Renal pelvis (tissue), 4 donors: ENCODE data around the gene PMAIP1. TPM values are rescaled to one million over a fixed set of nuclear protein-coding genes. Genes with fewer than 3 reads are reported as not detected.

Experiments
- DNase-seq: peaks from one replicate; pipeline ENCODE4 v3.0.0-alpha.2; 2013
- polyA plus RNA-seq, 3 donors: library from polyadenylated mRNA; unstranded; fragments of 120-200 nt; gene quantifications; one replicate each; pipeline ENCODE4 v1.2.1, GENCODE V29; 2013; ENCODE audit not compliant: insufficient read length in 3 of 3

PMAIP1 gene
- polyA plus RNA-seq, 3 donors = 3.1 to 3.5 (median 3.5) TPM

GRCh38 chr18:59910967-59911366 lies 11.2 kb downstream of the PMAIP1 start:
- DNase-seq = no peak

GRCh38 chr18:59911600-59911999 lies 11.8 kb downstream of the PMAIP1 start:
- DNase-seq = no peak

DNA sequence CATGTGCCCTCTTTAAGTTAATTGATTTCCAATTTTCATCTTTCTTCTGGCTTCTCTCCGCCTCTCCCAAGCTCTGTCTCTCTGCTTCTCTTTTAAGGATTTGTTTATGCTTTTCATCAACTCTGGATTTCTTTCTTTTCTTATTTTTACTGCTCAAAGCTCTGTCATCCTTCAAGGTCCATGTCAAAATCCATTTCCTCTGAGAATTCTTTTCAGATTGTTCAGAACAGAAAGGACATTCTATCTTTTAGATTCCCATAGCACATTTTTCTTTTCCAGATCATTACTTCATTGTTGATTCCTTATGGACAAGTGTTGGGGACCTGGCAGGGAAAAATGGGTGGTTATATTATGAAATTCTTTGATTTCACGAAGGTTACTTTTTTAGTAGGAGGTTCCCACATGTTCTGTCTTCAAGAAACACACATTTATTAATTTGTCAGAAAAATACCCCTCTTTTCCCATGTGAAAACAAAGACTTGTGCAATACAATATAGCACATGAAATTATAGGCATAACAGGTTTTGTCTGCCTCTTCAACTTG lies 12.3 kb downstream of the PMAIP1 start:
- DNase-seq = no peak

DNA sequence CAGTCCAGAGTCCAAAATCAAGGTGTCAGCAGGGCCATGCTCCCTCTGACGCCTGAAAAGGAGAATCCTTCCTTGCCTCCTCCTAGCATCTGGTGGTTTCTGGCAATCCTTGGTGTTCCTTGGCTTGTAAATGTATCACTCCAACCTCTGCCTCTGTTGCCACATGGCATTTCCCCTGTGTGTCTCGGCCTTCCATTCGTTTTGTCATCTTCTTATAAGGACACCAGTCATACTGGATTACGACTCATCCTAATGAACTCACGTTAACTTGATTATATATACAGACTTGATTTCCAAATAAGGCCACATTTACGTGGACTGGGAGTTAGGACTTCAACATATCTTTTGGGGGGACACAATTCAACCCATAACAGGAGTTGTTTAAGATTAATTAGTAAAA lies 15.8 kb downstream of the PMAIP1 start:
- DNase-seq = no peak

DNA sequence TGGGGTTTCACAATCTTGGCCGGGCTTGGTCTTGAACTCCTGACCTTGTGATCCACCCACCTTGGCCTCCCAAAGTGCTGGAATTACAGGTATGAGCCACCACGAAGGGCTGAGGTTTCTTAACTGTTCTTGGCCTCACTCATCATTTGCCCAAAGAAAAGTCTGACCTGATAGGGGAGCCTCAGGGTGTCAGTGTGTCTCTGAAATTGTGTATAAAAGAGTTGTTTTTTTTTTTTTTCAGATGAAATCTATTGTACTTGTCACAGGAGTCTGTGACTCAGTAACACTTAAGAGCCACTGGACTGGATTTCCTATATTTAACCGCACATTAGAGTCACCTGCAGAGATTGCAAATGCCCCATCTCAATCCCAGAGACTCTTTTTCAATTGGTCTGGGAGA lies 16.9 kb downstream of the PMAIP1 start:
- no peak for DNase-seq

DNA sequence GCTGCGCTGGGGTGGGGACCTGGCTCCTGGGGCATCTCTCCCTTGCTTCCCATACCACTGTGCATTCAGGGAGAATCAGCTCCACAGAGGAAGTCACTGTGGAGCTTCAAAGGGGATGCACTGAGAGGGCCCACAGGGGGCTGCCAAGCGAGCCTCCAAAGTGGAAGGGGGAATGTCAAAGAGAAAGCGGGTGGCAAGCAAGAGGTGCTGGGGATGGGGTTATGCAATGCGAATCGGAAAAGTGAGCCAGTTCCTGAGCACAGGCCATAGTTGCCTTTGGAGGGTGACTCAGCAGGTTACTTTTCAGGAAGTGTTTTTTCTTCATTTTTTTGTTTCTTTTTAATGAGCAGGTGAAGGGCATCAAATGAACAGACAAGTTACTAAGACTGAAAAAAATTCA lies 17.6 kb downstream of the PMAIP1 start:
- DNase-seq = no peak

- no peak for DNase-seq
These were observed 18.5 kb downstream of the PMAIP1 start for GRCh38 chr18:59918320-59918755.

DNA sequence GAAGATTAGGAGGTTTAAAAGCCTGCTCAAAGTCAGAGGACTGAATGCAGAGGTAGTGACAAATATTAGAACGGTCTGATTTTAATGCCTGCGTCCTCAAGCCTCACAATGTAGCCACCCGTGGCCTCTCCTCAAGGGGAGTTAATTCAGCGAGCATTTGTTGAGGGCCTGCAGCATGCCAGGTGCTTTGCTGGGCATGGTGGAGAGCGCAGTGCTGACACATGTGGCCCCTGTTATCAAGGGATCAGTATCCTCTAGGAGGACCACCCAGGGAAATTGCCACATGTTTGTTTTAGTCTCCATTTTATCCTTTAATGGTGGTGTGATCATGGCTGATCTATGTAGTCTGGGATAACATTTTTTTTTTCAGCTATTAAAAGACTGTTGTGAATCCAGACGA lies 19.2 kb downstream of the PMAIP1 start:
- no peak for DNase-seq

- DNase-seq = no peak
These were observed 21.6 kb downstream of the PMAIP1 start for GRCh38 chr18:59921384-59921891.

DNA sequence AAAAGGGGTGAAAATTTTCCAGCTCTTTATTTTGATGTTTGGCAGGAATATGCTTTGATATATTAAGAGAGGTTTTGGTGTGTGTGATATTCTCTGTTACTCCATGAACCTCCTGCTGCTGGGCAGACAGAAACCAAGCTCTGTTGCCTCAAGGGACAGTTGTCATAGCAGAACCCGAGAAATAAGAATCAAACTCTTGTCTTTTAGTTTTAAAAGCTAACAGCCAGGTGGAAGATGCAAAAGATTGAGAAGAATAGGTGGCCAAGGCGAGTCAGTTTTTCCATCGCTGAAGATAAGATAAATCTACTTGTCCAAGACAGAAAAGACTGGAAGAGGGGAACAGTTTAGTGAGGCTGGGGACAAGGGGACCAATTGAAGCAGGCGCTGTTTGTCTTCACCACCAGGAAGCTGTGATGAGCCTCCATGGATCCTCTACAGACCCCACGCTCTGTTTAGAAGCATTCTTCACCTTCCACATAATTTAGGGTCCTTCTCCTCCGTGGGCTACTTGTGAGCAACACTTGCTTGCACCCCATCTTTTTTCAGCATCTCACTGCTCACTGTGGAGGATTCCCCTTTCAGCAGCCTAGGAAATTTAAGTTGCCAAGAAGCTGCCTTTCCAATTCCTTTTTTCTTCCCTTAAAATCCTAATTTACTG lies 23.9 kb downstream of the PMAIP1 start:
- DNase-seq = no peak

- no peak for DNase-seq
These were observed 26.3 kb downstream of the PMAIP1 start for GRCh38 chr18:59926131-59926530.

- no peak for DNase-seq
These were observed 27.5 kb downstream of the PMAIP1 start for GRCh38 chr18:59927246-59927825.

DNA sequence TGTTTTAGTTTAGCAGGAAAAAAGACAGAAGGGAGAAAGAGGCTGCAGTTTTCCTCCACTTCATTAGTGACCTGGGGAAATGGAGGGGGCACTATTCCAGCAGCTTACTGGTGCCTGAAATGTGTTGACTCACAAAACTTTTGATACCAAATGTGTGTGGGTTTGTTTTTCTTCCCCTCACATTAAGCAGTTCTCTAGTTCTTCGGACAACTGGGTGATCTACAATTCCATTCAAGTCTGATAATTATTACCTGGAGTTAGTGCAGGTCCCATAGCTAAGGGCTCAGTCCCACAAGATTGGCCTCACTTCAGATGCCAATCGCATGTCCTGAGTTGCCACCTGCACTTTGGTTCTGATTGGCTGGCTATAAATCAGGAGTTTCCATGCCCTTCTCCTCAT lies 28.4 kb downstream of the PMAIP1 start:
- DNase-seq = no peak

- no peak for DNase-seq
These were observed 30.0 kb downstream of the PMAIP1 start for GRCh38 chr18:59929621-59930295.

GRCh38 chr18:59932401-59932800 lies 32.6 kb downstream of the PMAIP1 start:
- DNase-seq = no peak

GRCh38 chr18:59938676-59939075 lies 38.9 kb downstream of the PMAIP1 start:
- no peak for DNase-seq

DNA sequence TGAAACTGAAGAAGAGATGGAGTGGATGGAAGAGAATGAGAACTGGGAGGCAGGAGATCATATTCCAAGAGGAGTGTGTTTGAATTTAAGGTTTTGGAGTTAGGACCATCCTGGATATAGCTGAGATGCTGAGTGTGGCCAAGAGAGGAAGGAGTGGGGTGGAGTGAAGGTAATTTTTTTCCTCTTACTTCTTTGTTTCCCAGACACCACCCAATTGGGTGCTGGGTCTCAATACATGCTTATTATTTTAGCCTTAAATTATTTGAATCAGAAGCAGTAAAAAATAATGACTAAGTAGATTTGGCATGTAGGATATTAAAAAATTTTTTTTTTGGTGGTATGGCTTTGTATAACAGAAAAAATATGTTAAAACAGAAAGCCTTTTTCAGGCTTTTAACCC lies 39.3 kb downstream of the PMAIP1 start:
- DNase-seq = no peak

DNA sequence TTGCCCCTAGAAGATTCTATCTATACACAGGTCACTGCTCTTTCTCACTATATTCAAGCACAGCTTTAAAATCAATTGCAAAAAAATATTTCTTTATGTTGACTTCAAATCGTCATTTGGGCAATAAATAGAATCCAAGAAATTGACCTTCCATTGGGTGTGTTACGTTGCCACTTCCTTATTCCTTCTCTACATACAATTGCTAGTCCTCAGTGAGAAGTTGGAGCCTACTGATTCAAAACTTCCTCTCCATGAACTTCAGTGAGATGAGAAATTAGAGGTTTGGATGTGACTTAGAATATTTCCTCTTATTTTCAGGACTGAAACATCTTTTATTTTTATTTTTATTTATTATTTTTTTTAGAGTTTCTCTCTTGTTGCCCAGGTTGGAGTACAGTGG lies 40.3 kb downstream of the PMAIP1 start:
- DNase-seq = no peak

- no peak for DNase-seq
These were observed 41.5 kb downstream of the PMAIP1 start for GRCh38 chr18:59941331-59941730.

DNA sequence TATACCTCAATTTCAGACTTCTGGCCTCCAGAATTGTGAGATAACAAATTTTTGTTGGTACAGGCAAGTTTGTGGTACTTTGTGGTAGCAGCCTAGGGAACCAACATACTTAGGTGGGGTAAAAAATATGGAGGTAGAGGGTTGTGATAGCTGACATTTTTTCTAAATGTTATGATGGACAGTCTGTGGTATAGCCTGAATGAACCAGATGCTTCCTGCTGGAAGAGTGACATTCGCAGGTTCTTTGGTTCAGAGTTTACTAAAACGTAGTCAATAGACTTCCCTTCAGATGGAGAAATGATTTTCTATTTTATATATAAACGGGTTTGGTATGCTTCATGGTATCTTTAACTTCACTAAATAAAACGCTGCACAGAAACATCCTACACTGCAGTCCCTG lies 42.8 kb downstream of the PMAIP1 start:
- DNase-seq = no peak

DNA sequence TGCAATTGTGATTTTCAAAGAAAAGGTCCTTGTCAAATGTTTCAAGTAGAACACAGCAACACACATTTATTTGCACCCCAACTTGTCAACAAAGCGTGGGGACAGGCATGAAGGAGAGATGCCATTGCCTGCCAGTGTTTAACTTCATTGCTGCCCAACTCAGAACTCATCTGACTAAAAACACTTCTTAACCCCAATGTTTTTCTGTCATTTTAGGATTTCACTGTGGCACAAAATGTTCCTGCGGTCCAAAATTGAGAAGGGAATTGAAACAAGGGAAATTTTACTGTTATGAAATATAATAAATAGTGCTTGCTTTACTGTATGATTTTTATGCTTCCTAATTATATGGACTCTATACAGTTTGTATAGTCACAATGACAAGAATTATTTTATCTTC lies 45.7 kb downstream of the PMAIP1 start:
- DNase-seq = no peak

DNA sequence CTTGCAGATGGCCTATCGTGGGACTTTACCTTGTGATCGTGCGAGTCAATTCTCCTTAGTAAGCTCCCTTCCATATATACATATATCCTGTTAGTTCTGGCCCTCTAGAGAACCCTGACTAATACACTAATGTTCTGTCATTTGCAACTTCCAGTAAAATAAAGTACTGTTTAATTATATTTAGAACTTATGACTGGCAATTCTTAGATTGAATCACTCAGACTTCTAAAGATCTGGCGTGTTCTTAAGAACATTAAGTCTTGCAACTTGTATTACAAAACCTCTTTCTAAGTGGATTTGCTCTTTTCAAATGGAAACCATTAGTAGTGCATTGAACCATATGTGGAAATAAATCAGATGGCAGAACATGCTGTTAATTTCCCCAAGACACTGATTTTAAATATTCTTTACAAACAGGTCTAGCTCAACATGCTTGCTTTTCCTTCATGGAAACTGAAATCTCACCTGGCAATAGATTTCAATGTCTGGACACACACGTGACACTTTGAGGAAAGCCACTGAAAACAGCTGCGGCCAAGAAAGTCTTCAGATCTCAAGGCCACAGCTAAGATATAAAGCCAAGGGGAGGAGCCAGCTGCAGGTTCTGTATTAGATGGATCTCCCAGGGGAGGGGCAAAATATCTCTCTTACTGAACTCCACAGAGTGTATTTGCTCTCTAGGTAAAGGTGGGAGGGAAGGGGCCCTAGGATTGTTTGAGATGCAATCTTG lies 50.6 kb downstream of the PMAIP1 start:
- DNase-seq = no peak
